Brain microvascular endothelial cell (primary cell): Measurements from ENCODE around the gene SFT2D3.

Experiments used
- DNase-seq: peaks from one replicate; pipeline ENCODE4 v3.0.0-alpha.2; 2020
- H3K27ac ChIP-seq: fragments of 250-450 bp; sonication (Bioruptor Pico); 2 replicates; pipeline ENCODE4 v1.5.1; 2020; ENCODE audit warnings: mild to moderate bottlenecking, moderate library complexity
- H3K27me3 ChIP-seq: fragments of 250-450 bp; sonication (Bioruptor Pico); replicated peaks from 2 replicates; pipeline ENCODE4 v1.5.1; 2020; ENCODE audit warnings: mild to moderate bottlenecking
- H3K36me3 ChIP-seq: fragments of 250-450 bp; sonication (Bioruptor Pico); replicated peaks from 2 replicates; pipeline ENCODE4 v1.5.1; 2020; ENCODE audit warnings: mild to moderate bottlenecking
- H3K4me3 ChIP-seq: 2 replicates; pipeline ENCODE4 v1.5.1; 2011; ENCODE audit warnings: low read depth, mild to moderate bottlenecking, control low read depth, low read length, moderate library complexity
- in situ Hi-C: cut with HindIII; loops from 2 replicates; pipeline ENCODE4 v1.10.0; 2017; ENCODE audit warnings: low sequenced_read_pairs, low pct_ligation_motif_present
- TF ChIP-seq, protein P1 (sequence below): IDR thresholded peaks from 2 replicates; pipeline ENCODE4 v1.5.1; 2011; ENCODE audit warnings: low read depth, mild to moderate bottlenecking, moderate library complexity, low read length, control low read depth, inconsistent platforms; ENCODE audit errors: missing control alignments

The SFT2D3 gene

GRCh38 chr2:127669056-127669455 lies 32.2 kb upstream of the SFT2D3 start:
- DNase-seq, result no peak
- Histone ChIP-seq H3K4me3 (no peak overlapping the region), H3K36me3 (no peaks in the 10 kb centered on the region), H3K27ac (no peak overlapping the region), H3K27me3 (peaks cover 5% of the 10 kb centered on the region)
- in situ Hi-C loops, result no loop called here
- TF ChIP-seq, protein P1, sequence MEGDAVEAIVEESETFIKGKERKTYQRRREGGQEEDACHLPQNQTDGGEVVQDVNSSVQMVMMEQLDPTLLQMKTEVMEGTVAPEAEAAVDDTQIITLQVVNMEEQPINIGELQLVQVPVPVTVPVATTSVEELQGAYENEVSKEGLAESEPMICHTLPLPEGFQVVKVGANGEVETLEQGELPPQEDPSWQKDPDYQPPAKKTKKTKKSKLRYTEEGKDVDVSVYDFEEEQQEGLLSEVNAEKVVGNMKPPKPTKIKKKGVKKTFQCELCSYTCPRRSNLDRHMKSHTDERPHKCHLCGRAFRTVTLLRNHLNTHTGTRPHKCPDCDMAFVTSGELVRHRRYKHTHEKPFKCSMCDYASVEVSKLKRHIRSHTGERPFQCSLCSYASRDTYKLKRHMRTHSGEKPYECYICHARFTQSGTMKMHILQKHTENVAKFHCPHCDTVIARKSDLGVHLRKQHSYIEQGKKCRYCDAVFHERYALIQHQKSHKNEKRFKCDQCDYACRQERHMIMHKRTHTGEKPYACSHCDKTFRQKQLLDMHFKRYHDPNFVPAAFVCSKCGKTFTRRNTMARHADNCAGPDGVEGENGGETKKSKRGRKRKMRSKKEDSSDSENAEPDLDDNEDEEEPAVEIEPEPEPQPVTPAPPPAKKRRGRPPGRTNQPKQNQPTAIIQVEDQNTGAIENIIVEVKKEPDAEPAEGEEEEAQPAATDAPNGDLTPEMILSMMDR, result no peak

DNA sequence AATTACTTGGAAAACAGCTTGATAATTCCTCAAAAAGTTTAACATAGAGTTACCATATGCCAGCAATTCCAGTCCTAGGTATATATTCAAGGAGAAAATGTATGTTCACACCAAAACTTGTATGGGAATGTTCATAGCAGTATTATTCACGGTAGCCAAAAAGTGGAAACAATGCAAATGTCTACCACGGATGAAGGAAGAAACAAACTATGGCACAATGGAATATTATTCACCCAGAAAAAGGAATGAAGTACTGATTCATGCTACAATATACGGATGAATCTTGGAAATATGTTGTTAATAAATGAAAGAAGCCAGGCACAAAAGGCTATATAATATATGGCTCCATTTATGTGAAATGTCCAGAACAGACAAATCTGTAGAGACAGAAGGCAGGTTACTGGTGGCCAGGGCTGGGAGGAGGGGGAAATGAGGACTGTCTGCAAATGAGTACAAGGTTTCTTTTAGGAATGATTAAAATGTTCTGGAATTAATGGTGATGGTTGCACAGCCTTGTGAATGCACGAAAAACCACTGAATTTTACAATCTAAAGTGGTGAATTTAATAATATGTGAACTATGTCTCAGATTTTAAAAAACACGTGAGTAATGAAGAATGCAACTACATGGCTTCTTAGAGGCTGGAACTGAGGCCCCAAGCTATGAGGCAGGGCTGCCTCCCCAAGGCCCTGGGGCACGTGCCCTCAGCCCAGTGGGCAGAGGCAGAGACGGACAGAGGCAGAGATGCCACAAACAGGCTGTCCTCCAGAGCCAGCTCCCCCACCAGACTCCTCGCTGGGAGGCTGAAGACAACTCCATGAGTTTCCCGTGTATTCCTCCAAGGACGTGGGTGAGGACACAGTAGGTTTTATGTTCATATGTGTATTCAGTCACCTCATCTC lies 31.0 kb upstream of the SFT2D3 start:
- in situ Hi-C loops, result no loop called here
- TF ChIP-seq, protein P1, result no peak
- Histone ChIP-seq H3K4me3 (no peak overlapping the region), H3K27me3 (peaks cover 2% of the 10 kb centered on the region), H3K27ac (no peak overlapping the region), H3K36me3 (no peaks in the 10 kb centered on the region)
- DNase-seq, result no peak

DNA sequence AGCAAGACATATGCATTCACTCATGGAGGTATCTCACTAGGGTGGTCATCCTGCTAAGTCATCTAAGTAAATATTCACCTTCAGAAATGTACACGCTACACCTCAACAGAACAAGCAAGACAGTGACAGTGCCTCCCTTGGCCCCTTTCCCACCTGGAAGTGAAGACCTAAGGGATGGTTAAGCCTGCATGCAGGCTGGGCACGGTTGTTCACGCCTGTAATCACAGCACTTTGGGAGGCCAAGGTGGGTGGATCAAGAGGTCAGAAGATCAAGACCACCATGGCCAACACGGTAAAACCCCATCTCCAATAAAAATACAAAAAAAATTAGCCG lies 30.4 kb upstream of the SFT2D3 start:
- no peaks in the 10 kb centered on the region for H3K27me3 ChIP-seq
- in situ Hi-C loops, result no loop called here
- H3K36me3 ChIP-seq, result no peaks in the 10 kb centered on the region
- H3K27ac ChIP-seq, result no peak overlapping the region
- no peak overlapping the region for H3K4me3 ChIP-seq
- DNase-seq, result no peak
- TF ChIP-seq, protein P1, result no peak

- Histone ChIP-seq H3K36me3 (no peaks in the 10 kb centered on the region), H3K27me3 (no peaks in the 10 kb centered on the region), H3K27ac (no peak overlapping the region), H3K4me3 (no peak overlapping the region)
- no peak for DNase-seq
- TF ChIP-seq, protein P1, result no peak
- in situ Hi-C loops, result no loop called here
Observed at GRCh38 chr2:127671557-127672302, 29.6 kb upstream of the SFT2D3 start.

DNA sequence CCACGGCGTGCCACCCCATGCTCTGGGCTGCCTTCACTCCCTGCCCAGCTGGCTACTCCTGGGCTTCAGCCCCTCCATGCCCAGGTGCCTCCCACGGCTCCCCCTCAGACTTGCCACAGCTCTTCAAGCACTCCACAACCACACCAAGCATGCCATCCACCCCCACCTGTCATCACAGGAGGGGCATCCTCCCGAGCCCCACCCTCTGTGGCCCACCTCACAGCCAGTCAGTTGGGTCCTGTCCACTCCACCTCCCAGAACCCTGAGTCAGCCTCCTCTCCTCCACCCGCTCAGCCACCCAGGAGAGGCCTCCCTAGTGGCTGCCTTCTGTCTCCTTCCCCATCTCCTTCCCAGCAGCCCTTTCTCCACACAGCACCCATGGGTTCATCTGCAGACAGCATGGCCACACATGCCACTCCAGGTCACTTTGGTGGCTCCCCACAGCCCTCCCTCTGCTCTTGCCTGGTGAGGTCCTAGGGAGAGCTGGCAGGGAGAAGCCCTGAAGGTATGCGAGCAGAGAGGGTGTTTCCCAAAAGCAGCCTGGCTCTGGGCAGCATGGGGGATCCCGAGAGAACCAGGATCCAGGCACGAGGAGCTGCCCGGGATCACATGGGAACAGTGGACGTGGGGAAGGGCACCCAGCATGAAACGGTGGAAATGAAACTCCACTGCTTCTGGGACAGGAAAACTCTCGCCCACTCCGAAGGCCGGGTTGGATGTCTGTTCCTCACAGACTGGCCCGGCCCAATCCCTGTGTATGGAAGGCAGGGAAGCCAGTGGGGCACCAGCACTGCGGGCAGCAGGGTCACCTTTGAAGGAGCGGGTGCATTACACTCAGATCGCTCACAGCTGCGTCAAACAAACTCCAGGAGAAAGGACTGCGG lies 28.7 kb upstream of the SFT2D3 start:
- no peaks in the 10 kb centered on the region for H3K36me3 ChIP-seq
- no peak for DNase-seq
- H3K27me3 ChIP-seq, result no peaks in the 10 kb centered on the region
- TF ChIP-seq, protein P1, result no peak
- H3K27ac ChIP-seq, result no peak overlapping the region
- in situ Hi-C loops, result no loop called here
- no peak overlapping the region for H3K4me3 ChIP-seq
